HFFc6 (cell line): ENCODE measurements around the gene MBL2. TPM values are rescaled to one million over a fixed set of nuclear protein-coding genes. Genes with fewer than 3 reads are reported as not detected.
A peak's percentile ranks its signal among the peaks of the same experiment; 100 is the strongest.

Experiments used
- DNase-seq: peaks from one replicate; pipeline ENCODE4 v3.0.0-alpha.2; 2018
- H3K27ac Mint-ChIP-seq: 2 replicates; pipeline ENCODE4 v1.8.0; 2020; ENCODE audit warnings: mild to moderate bottlenecking, mixed read lengths
- H3K27me3 Mint-ChIP-seq: 2 replicates; pipeline ENCODE4 v1.8.0; 2021; ENCODE audit warnings: mild to moderate bottlenecking, moderate library complexity, mixed read lengths; ENCODE audit not compliant: insufficient read depth
- H3K36me3 Mint-ChIP-seq: 2 replicates; pipeline ENCODE4 v1.8.0; 2021; ENCODE audit warnings: low read depth, mixed read lengths
- H3K4me1 Mint-ChIP-seq: 2 replicates; pipeline ENCODE4 v1.8.0; 2020; ENCODE audit warnings: low read depth, mixed read lengths
- H3K4me3 Mint-ChIP-seq: 2 replicates; pipeline ENCODE4 v1.8.0; 2020; ENCODE audit warnings: mild to moderate bottlenecking, moderate library complexity, mixed read lengths
- H3K9me3 Mint-ChIP-seq: 2 replicates; pipeline ENCODE4 v1.8.0; 2020; ENCODE audit warnings: mild to moderate bottlenecking, mixed read lengths
- total RNA-seq, 6 experiments: library from RNA; stranded (reverse); fragmentation: NEBNext Ultra II Directional; extraction: Animal tissue kit (Norgen Biotek cat#: 25700); gene quantifications; 2 replicates in 1 of 6; 3 replicates in 5 of 6; pipeline ENCODE4 v1.2.3, GENCODE V29; 2021
- TF ChIP-seq, protein P1 (sequence below): fragments of 200-600 bp; sonication (generic); IDR thresholded peaks from 2 replicates; pipeline ENCODE4 v1.5.0; 2021; ENCODE audit warnings: antibody characterized with exemption, mild to moderate bottlenecking

Gene MBL2
- total RNA-seq, 6 experiments from 2014 or later = not detected

DNA sequence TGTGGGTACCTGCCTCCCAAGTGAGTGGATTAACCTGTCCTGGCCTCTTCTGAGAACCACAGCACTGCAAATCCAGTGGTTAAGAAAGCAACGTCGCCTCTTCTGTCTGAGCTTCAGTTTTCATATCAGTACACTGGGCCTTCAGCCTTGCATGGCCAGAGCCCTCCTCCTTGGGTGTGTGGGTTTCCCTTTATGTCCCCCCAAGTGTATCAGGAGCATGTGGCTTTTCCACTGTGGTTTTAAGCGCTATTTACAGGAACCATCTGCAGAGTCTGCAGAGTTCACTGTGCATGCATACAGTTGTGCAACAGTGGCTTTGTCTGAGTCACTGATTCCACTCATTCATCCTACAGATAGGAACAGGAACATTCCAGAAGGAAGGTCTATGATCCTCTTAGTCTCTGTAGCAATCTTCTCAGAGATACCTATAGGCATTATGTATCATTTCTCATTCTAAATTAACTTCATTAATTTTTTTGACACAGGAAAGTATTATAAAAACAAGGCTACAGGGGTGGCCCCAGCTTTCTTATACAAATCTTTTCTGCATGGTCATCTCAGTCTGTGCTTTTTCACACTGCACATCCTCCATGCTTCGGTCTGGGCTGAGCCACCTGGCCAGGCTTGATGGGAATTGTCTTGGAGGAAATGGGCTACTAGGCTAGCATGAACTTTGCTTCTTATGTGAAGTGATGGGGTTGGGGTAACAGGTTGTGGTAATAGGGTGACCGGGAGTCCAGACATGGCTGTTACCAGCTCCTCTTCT, 17.1 kb downstream of the MBL2 start:
- Mint-ChIP-seq H3K4me1 (peaks cover 22% of the 10 kb centered on the region), H3K4me3 (no peak overlapping the region), H3K27ac (no peak overlapping the region), H3K27me3 (peaks cover 13% of the 10 kb centered on the region), H3K9me3 (no peaks in the 10 kb centered on the region), H3K36me3 (no peaks in the 10 kb centered on the region)
- DNase-seq = peak; percentile 35
- TF ChIP-seq, protein P1, sequence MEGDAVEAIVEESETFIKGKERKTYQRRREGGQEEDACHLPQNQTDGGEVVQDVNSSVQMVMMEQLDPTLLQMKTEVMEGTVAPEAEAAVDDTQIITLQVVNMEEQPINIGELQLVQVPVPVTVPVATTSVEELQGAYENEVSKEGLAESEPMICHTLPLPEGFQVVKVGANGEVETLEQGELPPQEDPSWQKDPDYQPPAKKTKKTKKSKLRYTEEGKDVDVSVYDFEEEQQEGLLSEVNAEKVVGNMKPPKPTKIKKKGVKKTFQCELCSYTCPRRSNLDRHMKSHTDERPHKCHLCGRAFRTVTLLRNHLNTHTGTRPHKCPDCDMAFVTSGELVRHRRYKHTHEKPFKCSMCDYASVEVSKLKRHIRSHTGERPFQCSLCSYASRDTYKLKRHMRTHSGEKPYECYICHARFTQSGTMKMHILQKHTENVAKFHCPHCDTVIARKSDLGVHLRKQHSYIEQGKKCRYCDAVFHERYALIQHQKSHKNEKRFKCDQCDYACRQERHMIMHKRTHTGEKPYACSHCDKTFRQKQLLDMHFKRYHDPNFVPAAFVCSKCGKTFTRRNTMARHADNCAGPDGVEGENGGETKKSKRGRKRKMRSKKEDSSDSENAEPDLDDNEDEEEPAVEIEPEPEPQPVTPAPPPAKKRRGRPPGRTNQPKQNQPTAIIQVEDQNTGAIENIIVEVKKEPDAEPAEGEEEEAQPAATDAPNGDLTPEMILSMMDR = no peak

DNA sequence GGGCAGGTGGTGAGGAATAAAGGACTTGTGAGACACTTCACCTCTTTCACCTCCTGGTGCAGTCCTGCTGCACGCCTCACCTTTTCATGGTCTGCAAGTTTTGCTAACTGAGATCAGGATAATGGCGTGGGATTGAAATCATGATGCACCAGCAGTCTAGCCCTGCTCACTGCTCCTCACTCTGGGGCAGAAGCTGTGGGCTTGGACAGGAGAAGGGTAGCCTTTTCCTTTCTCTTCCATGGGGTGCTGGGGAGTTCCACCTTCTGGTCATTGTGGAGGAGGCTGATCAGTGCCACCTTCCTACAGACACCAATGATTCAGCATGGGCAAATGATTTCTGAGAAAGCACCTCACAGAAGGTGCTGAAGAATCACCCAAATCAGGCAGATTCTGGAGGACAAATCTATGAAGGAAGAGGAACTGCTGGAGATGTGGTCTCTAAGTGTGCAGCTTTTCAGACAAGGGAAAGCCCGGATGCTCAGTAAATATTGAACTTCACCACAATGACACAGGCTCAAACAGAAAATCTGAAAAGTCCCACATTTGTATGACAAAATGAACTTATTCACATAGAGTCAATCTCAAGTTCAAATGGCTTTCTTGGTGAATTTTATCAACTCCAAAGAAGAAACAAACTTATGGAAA, 19.7 kb downstream of the MBL2 start:
- peaks cover 10% of the 10 kb centered on the region for H3K27me3 Mint-ChIP-seq
- H3K4me3 Mint-ChIP-seq = no peak overlapping the region
- H3K4me1 Mint-ChIP-seq = peaks cover 22% of the 10 kb centered on the region
- TF ChIP-seq, protein P1 = no peak
- no peak for DNase-seq
- no peak overlapping the region for H3K27ac Mint-ChIP-seq
- no peaks in the 10 kb centered on the region for H3K36me3 Mint-ChIP-seq
- H3K9me3 Mint-ChIP-seq = no peaks in the 10 kb centered on the region

DNA sequence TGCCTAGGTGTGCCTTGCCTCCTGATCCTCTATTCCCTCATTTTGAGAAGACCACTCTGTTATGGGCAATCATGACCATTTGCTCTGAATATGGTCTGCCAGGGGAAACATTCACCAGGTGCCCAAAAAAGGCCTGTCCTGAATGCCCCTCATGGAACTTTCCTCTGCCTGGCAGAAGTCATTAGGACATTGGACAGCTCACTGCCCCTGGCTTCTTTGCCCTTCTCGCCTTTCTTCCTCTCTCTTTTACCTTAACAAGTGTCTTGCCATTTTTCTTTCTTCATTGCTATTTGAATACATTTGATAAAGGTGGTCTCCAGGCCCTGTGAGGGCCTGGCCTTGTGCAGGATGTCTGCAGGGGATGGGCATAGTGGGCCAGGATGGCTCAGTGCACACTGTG, 20.3 kb downstream of the MBL2 start:
- peaks cover 22% of the 10 kb centered on the region for H3K4me1 Mint-ChIP-seq
- TF ChIP-seq, protein P1 = no peak

DNA sequence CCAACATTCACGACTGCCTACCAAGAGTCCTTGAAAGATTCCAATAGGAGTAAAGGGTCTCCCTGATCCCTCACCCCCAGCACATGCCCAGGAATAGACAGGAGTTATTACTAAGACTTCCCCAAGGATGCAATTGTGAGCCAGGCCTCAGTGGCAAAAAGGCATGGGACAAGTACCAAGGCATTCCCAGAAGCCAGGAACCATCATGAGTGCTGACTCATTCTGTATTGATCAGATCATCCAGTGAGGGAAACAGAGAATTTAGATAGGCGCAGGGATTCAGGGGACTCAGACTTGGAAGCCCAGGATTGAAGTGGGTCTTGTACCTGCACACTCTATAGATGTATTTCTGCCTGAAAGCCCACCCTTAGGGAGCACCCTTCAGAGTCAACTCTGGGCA, 21.2 kb downstream of the MBL2 start:
- Mint-ChIP-seq H3K9me3 (no peaks in the 10 kb centered on the region), H3K27ac (no peak overlapping the region), H3K4me3 (no peak overlapping the region), H3K36me3 (no peaks in the 10 kb centered on the region), H3K27me3 (peaks cover 8% of the 10 kb centered on the region), H3K4me1 (peaks cover 13% of the 10 kb centered on the region)
- DNase-seq = no peak
- TF ChIP-seq, protein P1 = no peak

More for the DNA sequence above, 20.3 kb downstream of the MBL2 start:
- Mint-ChIP-seq H3K27ac (no peak overlapping the region), H3K9me3 (no peaks in the 10 kb centered on the region), H3K4me3 (no peak overlapping the region), H3K36me3 (no peaks in the 10 kb centered on the region), H3K27me3 (peaks cover 11% of the 10 kb centered on the region)
- no peak for DNase-seq

DNA sequence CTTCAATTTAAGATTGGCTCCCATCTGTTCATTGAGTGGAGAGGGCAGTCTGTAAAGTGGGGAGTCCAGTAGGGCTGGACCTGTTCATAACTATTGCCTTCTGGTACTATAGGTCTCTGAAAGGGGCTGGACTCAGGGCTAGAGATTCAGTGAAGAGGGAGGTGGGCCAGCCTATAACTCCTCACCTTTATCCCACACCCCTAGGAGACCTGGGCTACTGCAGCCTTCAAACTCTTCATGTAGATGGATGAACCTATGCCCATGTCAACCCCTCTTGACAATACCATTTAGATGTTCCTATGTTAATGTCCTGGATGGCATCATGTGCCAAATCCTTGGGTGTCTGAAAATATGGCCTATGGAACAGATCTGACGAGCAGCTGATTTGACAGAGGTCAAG, 22.0 kb downstream of the MBL2 start:
- Mint-ChIP-seq H3K27ac (no peak overlapping the region), H3K4me3 (no peak overlapping the region), H3K36me3 (no peaks in the 10 kb centered on the region), H3K4me1 (peaks cover 11% of the 10 kb centered on the region), H3K27me3 (peaks cover 8% of the 10 kb centered on the region), H3K9me3 (no peaks in the 10 kb centered on the region)
- DNase-seq = no peak
- TF ChIP-seq, protein P1 = no peak
